Adipose tissue (tissue), 3 donors: Measurements from ENCODE around the gene TMEM145. TPM values are rescaled to one million over a fixed set of nuclear protein-coding genes. Genes with fewer than 3 reads are reported as not detected.

Source experiments
- H3K27ac ChIP-seq: one replicate; pipeline ENCODE4 v1.5.1; 2013; ENCODE audit warnings: low read depth, low read length
- WGBS, 3 donors: extraction: QIAGEN DNeasy Blood & Tissue Kit; methylation state at CpG; one replicate each; pipeline ENCODE4 v1.1.7; 2013; 5-methylcytosine and 5-hydroxymethylcytosine counted together
- polyA plus RNA-seq, 3 donors: library from polyadenylated mRNA; stranded (reverse); fragments of 200-250 nt; gene quantifications; one replicate each; pipeline ENCODE4 v1.2.3, GENCODE V29; 2013
- donor health status: healthy with polysubstance abuse.
- donor health status: Bipolar disorder and iron deficiency.
- donor health status: healthy.

The TMEM145 gene
- polyA plus RNA-seq, 3 donors: 0.10 to 1.4 TPM; not detected in 1

DNA sequence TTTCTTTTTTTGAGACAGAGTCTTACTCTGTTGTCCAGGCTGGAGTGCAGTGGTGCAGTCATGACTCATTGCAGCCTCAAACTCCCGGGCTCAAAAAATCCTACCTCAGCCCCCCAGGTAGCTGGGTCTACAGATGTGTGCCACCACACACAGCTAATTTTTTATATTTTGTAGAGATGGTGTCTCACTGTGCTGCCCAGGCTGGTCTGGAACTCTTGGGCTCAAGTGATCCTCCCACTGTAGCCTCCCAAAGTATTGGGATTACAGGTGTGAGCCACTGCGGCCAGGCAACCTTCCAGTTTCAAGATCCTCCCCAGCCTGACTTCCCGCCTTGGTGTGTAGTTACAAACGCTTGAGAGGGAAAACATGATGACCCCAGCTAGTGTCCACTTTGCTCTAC, 54.8 kb downstream of the TMEM145 start:
- no peak overlapping the region for H3K27ac ChIP-seq
- 93 to 98% (median 94%) methylated on average over 4 of the region's 4 CpGs for WGBS, 3 donors

DNA sequence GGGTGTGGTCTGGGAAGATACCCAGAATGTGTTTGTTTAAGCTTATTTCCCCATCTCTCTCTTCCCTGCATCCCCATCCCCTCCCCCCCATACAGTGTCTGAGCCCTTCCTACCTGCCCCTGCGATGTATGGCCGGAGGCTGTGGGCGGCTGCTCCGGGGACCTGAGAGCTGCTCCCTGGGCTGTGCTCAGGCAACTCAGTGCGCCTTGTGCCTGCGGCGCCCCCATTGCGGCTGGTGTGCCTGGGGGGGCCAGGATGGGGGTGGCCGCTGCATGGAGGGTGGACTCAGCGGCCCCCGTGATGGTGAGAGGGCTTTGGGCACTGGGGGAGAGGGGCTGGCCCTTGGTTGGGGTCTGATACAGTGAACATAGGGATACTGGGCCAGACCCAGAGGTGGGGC, 55.3 kb downstream of the TMEM145 start:
- WGBS, 3 donors: 94 to 97% (median 95%) methylated on average over 11 of the region's 11 CpGs
- H3K27ac ChIP-seq: no peak overlapping the region

DNA sequence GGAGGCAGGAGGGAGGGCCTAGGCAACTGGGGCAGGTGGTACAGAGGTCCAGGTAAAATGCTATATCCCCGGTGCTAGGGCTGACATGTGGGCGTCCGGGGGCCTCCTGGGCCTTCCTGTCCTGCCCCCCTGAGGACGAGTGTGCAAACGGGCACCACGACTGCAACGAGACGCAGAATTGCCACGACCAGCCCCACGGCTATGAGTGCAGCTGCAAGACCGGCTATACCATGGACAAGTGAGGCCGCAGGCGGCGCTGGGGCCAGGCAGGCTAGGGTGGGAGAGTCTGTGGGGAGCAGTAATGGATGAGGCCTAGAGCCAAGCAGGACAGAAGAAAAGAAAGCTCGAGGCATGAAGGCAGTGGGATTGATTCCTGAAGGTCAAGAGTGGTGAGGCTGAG, 55.7 kb downstream of the TMEM145 start:
- 90 to 94% (median 92%) methylated on average over 15 of the region's 15 CpGs for WGBS, 3 donors
- H3K27ac ChIP-seq: no peak overlapping the region

DNA sequence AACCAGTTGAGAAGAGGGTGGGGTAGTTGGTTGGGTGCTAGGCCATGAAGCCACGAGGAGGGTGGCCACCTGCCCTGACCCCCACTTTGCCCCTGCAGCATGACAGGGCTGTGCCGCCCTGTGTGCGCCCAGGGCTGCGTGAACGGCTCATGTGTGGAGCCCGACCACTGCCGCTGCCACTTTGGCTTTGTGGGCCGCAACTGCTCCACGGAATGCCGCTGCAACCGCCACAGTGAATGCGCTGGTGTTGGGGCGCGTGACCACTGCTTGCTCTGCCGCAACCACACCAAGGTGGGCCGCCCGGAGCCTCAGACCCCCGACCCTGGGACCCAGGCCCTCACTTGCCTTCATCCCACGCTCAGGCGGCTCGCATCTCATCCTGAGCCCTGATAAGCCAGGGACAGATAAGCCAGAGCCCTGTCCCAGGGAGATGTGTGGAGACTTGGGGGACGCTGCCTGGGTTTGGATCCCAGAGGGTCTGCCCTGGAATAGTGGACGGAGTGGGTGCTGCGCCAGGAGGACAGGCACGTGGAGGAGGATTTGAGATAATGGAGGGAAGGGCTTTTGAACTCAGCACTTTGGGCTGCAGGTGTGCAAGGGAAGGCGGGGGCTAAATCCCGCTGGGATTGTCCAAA, 56.4 kb downstream of the TMEM145 start:
- H3K27ac ChIP-seq: no peak overlapping the region
- 93 to 95% (median 93%) methylated on average over 27 of the region's 27 CpGs for WGBS, 3 donors

DNA sequence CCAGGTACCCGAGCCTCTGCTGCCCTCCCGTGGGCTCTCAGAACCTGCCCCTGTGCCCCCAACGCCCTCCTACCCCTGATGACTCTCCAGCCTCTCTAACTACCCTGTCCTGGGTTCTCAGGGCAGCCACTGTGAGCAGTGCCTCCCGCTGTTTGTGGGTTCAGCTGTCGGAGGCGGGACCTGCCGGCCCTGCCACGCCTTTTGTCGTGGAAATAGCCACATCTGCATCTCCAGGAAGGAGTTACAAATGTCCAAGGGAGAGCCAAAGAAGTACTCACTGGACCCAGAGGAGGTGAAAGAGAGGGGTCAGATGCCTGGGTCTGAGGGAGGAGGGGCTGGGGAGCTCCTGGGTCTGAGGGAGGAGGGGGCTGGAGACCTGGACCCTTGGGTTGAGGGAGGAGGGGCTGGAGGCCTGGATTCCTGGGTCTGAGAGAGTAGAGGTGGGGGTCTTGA, 57.0 kb downstream of the TMEM145 start:
- H3K27ac ChIP-seq: no peak overlapping the region
- whole genome bisulfite sequencing, 3 donors: 75 to 86% (median 81%) methylated on average over 9 of the region's 9 CpGs

DNA sequence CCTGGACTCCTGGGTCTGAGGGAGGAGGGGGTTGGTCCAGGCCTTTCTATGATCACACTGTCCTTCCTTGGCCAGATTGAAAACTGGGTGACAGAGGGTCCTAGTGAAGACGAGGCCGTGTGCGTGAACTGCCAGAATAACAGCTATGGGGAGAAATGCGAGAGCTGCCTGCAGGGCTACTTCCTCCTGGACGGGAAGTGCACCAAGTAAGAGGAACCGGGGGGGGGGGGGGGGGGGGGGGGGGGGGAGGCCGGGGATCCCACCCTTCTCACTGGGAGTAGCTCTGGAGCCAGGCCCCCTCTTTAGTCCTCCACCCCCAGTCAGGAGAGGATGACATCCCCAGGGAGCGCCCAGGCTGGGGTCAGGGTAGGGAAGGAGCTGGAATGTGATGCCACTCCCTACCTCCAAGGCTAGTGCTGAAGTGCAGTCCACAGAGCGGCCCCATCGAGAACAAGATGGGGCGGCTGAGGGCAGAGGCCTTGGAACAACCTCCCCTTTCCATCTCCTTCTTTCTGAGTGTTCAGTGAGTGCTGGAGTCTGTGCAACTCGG, 57.6 kb downstream of the TMEM145 start:
- WGBS, 3 donors: 65 to 79% (median 74%) methylated on average over 9 to 12 of the region's 12 CpGs
- no peak overlapping the region for H3K27ac ChIP-seq

Other genes starting within 250 kb of the TMEM145 start
- gene GRIK5, start 243.1 kb upstream of the TMEM145 start, polyA plus RNA-seq: 1 to 10 TPM in 1 of 3 donors, under 1 TPM in 2; 0.51 to 1.2 (median 0.79) TPM
- gene ZNF574, start 237.1 kb upstream of the TMEM145 start, polyA plus RNA-seq: 1 to 10 TPM; 4.2 to 8.0 (median 5.3) TPM
- 1 to 10 TPM in 1 of 3 donors, under 1 TPM in 2; 0.67 to 1.2 (median 0.83) TPM for gene POU2F2, start 180.9 kb upstream of the TMEM145 start, polyA plus RNA-seq
- 10 to 100 TPM; 14.1 to 17.9 (median 15.7) TPM for gene DEDD2, start 95.6 kb upstream of the TMEM145 start, polyA plus RNA-seq
- gene ZNF526, start 93.0 kb upstream of the TMEM145 start, polyA plus RNA-seq: 1 to 10 TPM; 2.9 to 3.4 (median 2.9) TPM
- gene GSK3A, start 70.7 kb upstream of the TMEM145 start, polyA plus RNA-seq: 10 to 100 TPM; 20.9 to 53.8 (median 37.3) TPM
- 10 to 100 TPM; 16.5 to 64.6 (median 33.4) TPM for gene ERF, start 58.2 kb upstream of the TMEM145 start, polyA plus RNA-seq
- gene CIC, start 44.1 kb upstream of the TMEM145 start, polyA plus RNA-seq: 10 to 100 TPM; 18.7 to 49.1 (median 33.3) TPM
- gene PRR19, start 11.2 kb upstream of the TMEM145 start, polyA plus RNA-seq: under 1 TPM; 0.26 to 0.67 (median 0.34) TPM
- 10 to 100 TPM in 2 of 3 donors, 1 to 10 TPM in 1; 7.7 to 17.3 (median 11.2) TPM for gene PAFAH1B3, start 10.7 kb upstream of the TMEM145 start, polyA plus RNA-seq
- 10 to 100 TPM in 2 of 3 donors, 1 to 10 TPM in 1; 6.8 to 30.4 (median 20.3) TPM for gene MEGF8, start 12.3 kb downstream of the TMEM145 start, polyA plus RNA-seq
- gene CNFN, start 77.0 kb downstream of the TMEM145 start, polyA plus RNA-seq: 10 to 100 TPM in 2 of 3 donors, 1 to 10 TPM in 1; 2.8 to 13.5 (median 11.1) TPM
- 1,000 to 10,000 TPM in 1 of 3 donors, 100 to 1,000 TPM in 2; 207 to 2,261 (median 448) TPM for gene LIPE, start 114.1 kb downstream of the TMEM145 start, polyA plus RNA-seq
- gene CXCL17, start 129.6 kb downstream of the TMEM145 start, polyA plus RNA-seq: 10 to 100 TPM in 2 of 3 donors, 1 to 10 TPM in 1; 2.1 to 26.5 (median 14.5) TPM
- gene CEACAM1, start 215.2 kb downstream of the TMEM145 start, polyA plus RNA-seq: 10 to 100 TPM in 1 of 3 donors, 1 to 10 TPM in 2; 1.4 to 11.4 (median 6.0) TPM